ENCODE measurements around the gene SRC. TPM values are rescaled to one million over a fixed set of nuclear protein-coding genes. Genes with fewer than 3 reads are reported as not detected.

The SRC gene
- total RNA-seq, 1 donor from 2014 or later = 48.6 TPM

DNA sequence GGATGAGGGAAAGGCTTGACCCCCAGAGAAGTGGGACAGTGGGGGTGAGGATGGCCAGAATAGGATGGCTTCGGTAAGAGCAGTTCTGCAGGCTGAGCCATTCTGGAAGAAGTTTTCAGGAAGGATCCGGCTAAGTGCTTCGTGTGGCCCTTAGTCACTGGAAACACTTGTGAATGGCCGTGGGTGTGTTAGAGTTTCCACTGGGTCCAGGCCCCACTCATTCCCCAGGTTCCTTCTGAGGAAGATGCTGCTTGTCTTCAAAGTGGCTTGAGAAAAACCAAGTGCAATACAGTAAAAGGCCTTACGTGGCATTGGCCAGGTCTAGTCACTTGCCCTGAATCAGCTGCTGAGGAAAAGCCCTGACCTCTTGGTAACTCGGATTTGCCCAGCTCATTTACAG is 28.6 kb upstream of the SRC start:
- Histone ChIP-seq H3K27ac (peak overlapping the region; percentile 93), H3K4me3 (no peak overlapping the region), H3K36me3 (peaks cover 0 to 18% of the 10 kb centered on the region in 2 donors), H3K27me3 (no peaks in the 10 kb centered on the region), H3K4me1 (peaks cover 41% of the 10 kb centered on the region), H3K9me3 (no peaks in the 10 kb centered on the region)
- TF ChIP-seq, protein P1, sequence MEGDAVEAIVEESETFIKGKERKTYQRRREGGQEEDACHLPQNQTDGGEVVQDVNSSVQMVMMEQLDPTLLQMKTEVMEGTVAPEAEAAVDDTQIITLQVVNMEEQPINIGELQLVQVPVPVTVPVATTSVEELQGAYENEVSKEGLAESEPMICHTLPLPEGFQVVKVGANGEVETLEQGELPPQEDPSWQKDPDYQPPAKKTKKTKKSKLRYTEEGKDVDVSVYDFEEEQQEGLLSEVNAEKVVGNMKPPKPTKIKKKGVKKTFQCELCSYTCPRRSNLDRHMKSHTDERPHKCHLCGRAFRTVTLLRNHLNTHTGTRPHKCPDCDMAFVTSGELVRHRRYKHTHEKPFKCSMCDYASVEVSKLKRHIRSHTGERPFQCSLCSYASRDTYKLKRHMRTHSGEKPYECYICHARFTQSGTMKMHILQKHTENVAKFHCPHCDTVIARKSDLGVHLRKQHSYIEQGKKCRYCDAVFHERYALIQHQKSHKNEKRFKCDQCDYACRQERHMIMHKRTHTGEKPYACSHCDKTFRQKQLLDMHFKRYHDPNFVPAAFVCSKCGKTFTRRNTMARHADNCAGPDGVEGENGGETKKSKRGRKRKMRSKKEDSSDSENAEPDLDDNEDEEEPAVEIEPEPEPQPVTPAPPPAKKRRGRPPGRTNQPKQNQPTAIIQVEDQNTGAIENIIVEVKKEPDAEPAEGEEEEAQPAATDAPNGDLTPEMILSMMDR (IDR thresholded peaks at IDR 0.05) = no peak
- TF ChIP-seq POLR2AphosphoS5 (IDR thresholded peaks at IDR 0.05; ENCODE audit: insufficient read depth in 1 of 2, low read depth in 1 of 2) (no peak), POLR2A (IDR thresholded peaks at IDR 0.05) (no peak)
- intact Hi-C loops (cut with DNase I) = no loop called here
- DNase-seq (ENCODE audit: extremely low spot score in 2 of 2) = no peak

DNA sequence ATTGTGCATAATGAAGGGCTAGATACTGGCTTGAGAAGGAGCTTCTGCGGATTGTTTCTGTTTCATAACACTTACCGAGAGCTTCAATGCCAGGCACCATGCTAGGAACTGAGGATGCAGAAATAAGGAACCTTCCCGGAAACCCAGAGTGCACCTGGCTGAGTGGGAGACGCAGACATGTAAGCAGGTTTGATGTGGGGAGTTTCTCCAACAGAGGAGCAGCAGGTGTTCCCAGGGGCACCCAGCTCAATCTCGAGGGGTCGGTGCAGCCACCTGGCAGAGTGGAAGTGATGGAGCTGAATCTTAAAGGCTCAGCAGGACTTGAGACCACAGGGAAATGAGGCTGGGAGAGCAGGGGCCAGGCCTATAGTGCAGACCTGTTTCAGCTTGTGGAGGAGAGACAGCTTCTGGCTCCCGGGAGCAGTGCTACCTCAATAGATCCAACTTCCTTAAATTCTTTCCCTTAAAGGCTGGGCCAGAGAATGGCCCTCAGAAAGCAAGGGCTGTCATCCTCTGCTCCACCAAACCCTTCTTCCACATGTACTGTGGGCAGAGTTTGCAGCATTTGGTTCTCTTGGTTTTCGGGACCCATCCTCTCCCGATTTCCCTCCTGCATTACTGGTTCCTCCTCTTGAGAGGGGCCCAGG is 27.8 kb upstream of the SRC start:
- H3K27ac ChIP-seq = no peak overlapping the region
- no peaks in the 10 kb centered on the region for H3K27me3 ChIP-seq
- TF ChIP-seq, protein P1 (IDR thresholded peaks at IDR 0.05) = no peak
- TF ChIP-seq POLR2A (IDR thresholded peaks at IDR 0.05) (no peak), POLR2AphosphoS5 (IDR thresholded peaks at IDR 0.05; ENCODE audit: insufficient read depth in 1 of 2, low read depth in 1 of 2) (no peak)
- DNase-seq (ENCODE audit: extremely low spot score in 2 of 2) = no peak
- peaks cover 0 to 18% of the 10 kb centered on the region in 2 donors for H3K36me3 ChIP-seq
- intact Hi-C loops (cut with DNase I) = no loop called here
- peaks cover 33% of the 10 kb centered on the region for H3K4me1 ChIP-seq
- H3K9me3 ChIP-seq = no peaks in the 10 kb centered on the region
- no peak overlapping the region for H3K4me3 ChIP-seq

DNA sequence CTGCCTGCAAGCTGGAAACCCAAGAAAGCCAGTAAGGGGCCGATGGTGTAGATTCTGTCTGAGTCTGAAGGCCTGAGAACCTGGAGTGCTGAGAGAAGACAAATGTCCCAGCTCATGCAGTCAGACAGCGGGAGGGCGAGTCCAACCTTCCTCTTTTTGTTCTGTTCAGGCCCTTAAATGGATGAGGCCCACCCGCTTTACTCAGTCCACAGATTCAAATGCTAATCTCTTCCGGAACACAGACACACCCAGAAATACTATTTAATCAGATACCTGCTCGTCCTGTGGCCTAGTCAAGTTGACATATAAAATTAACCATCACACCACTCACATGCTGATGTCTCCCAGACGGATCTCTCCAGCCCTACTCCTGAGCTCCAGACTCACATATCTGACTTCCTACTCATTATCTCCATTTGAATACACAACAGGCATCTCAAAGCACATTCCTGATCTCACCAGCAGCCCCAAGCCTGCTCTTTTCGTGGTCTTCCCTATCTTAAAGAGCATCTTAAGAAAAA is 26.7 kb upstream of the SRC start:
- DNase-seq (ENCODE audit: extremely low spot score in 2 of 2) = no peak
- no peaks in the 10 kb centered on the region for H3K27me3 ChIP-seq
- intact Hi-C loops (cut with DNase I) = no loop called here
- H3K27ac ChIP-seq = no peak overlapping the region
- peaks cover 0 to 18% of the 10 kb centered on the region in 2 donors for H3K36me3 ChIP-seq
- H3K4me3 ChIP-seq = no peak overlapping the region
- H3K4me1 ChIP-seq = peaks cover 22% of the 10 kb centered on the region
- H3K9me3 ChIP-seq = no peaks in the 10 kb centered on the region
- TF ChIP-seq POLR2A (IDR thresholded peaks at IDR 0.05) = no peak
- TF ChIP-seq POLR2AphosphoS5 (IDR thresholded peaks at IDR 0.05; ENCODE audit: insufficient read depth in 1 of 2, low read depth in 1 of 2) = no peak
- TF ChIP-seq, protein P1 (IDR thresholded peaks at IDR 0.05) = no peak

DNA sequence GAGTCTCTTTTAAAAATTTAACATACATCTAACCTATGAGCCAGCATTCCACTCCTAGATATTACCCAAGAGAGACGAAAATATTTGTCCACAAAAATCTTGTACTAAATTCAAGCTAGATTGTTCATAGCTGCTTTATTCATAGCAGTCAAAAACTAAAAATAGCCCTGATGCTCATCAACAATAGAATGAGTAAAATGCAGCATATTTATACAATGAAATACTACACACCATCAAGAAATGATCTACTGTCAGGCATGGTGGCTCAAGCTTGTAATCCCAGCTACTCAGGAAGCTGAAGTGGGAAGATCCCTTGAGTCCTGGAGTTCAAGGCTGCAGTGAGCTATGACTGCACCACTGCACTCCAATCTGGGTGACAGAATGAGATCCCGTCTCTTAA is 22.0 kb upstream of the SRC start:
- Histone ChIP-seq H3K9me3 (no peaks in the 10 kb centered on the region), H3K4me3 (no peak overlapping the region), H3K4me1 (peaks cover 23% of the 10 kb centered on the region), H3K27ac (no peak overlapping the region), H3K27me3 (no peaks in the 10 kb centered on the region), H3K36me3 (no peaks in the 10 kb centered on the region)
- no peak for DNase-seq (ENCODE audit: extremely low spot score in 2 of 2)
- intact Hi-C loops (cut with DNase I) = no loop called here
- TF ChIP-seq POLR2AphosphoS5 (IDR thresholded peaks at IDR 0.05; ENCODE audit: insufficient read depth in 1 of 2, low read depth in 1 of 2) = no peak

DNA sequence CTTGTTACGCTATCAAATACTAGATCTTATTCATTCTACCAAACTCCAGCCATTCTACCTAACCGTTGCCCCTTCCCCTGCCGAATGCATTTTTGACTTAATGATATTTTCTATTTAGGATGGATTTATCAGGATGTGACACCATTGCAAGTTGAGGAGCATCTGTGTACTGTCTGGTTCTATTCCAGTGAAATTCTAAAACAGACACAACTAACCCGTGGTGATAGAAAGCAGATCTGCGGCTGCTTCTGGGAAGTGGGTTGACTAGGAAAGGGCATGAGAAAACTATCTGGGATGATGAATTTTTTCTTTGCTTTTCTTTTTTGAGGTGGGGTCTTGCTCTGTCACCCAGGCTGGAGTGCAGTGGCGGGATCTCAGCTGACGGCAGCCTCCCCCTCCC is 20.7 kb upstream of the SRC start:
- intact Hi-C loops (cut with DNase I) = no loop called here
- TF ChIP-seq POLR2A (IDR thresholded peaks at IDR 0.05) = no peak
- no peak for TF ChIP-seq POLR2AphosphoS5 (IDR thresholded peaks at IDR 0.05; ENCODE audit: insufficient read depth in 1 of 2, low read depth in 1 of 2)
- TF ChIP-seq, protein P1 (IDR thresholded peaks at IDR 0.05) = no peak
- Histone ChIP-seq H3K4me1 (peaks cover 23% of the 10 kb centered on the region), H3K36me3 (no peaks in the 10 kb centered on the region), H3K27ac (no peak overlapping the region), H3K9me3 (no peaks in the 10 kb centered on the region), H3K27me3 (no peaks in the 10 kb centered on the region), H3K4me3 (no peak overlapping the region)
- DNase-seq (ENCODE audit: extremely low spot score in 2 of 2) = no peak
